GM19452 (cell line): Measurements from ENCODE around the gene SCUBE1.

Experiments
- ATAC-seq: cut with Tn5 transposase; IDR thresholded peaks from one replicate; pipeline ENCODE4 v1.9.1; 2021; ENCODE audit not compliant: unreplicated experiment

Gene SCUBE1

GRCh38 chr22:43303166-43303565 is 40.0 kb downstream of the SCUBE1 start:
- no peak for ATAC-seq

- no peak for ATAC-seq
These were observed 40.6 kb downstream of the SCUBE1 start for GRCh38 chr22:43302531-43303041.

GRCh38 chr22:43301866-43302265 is 41.3 kb downstream of the SCUBE1 start:
- ATAC-seq = no peak

- no peak for ATAC-seq
These were observed 42.1 kb downstream of the SCUBE1 start for GRCh38 chr22:43300891-43301676.

- ATAC-seq = no peak
These were observed 43.4 kb downstream of the SCUBE1 start for GRCh38 chr22:43299736-43300135.

- ATAC-seq = no peak
These were observed 44.9 kb downstream of the SCUBE1 start for GRCh38 chr22:43298062-43298801.

GRCh38 chr22:43297270-43298061 is 45.7 kb downstream of the SCUBE1 start:
- no peak for ATAC-seq

- no peak for ATAC-seq
These were observed 46.8 kb downstream of the SCUBE1 start for GRCh38 chr22:43296276-43296902.

GRCh38 chr22:43295660-43296059 is 47.5 kb downstream of the SCUBE1 start:
- ATAC-seq = no peak

GRCh38 chr22:43295173-43295572 is 48.0 kb downstream of the SCUBE1 start:
- ATAC-seq = no peak

- no peak for ATAC-seq
These were observed 49.3 kb downstream of the SCUBE1 start for GRCh38 chr22:43293655-43294392.

GRCh38 chr22:43293259-43293654 is 49.9 kb downstream of the SCUBE1 start:
- no peak for ATAC-seq

GRCh38 chr22:43292630-43293018 is 50.5 kb downstream of the SCUBE1 start:
- no peak for ATAC-seq

GRCh38 chr22:43291381-43291780 is 51.8 kb downstream of the SCUBE1 start:
- no peak for ATAC-seq

GRCh38 chr22:43289976-43290721 is 53.0 kb downstream of the SCUBE1 start:
- no peak for ATAC-seq

- no peak for ATAC-seq
These were observed 53.6 kb downstream of the SCUBE1 start for GRCh38 chr22:43289531-43289963.

GRCh38 chr22:43288807-43289420 is 54.3 kb downstream of the SCUBE1 start:
- no peak for ATAC-seq

GRCh38 chr22:43288378-43288777 is 54.8 kb downstream of the SCUBE1 start:
- ATAC-seq = no peak

GRCh38 chr22:43287441-43287840 is 55.7 kb downstream of the SCUBE1 start:
- no peak for ATAC-seq
